Measurements from ENCODE around the gene SYNPR. TPM values are rescaled to one million over a fixed set of nuclear protein-coding genes. Genes with fewer than 3 reads are reported as not detected.

The SYNPR gene
- total RNA-seq, 1 donor from 2014 or later, result not detected

DNA sequence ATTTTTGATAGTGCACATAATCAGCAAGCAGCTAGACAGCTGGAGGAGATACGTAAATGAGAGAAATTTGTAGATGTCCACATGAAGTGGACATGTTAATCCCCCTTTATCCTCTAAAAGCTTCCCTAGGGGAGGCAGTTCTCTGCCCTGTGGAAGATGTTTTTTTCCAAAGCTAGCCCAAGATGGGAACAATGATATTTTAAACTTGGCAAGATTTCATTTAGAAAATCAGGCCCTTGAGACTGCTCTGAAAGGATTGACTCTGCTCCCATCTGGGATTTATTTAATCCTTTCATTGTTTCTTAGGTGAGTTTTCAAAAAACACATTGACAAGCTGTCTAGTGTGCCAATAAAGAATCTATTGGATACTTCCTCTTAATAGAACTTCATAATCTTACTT is 92.0 kb downstream of the SYNPR start:
- Mint-ChIP-seq H3K9me3 (ENCODE audit: unreplicated experiment) (no peaks in the 10 kb centered on the region), H3K4me3 (ENCODE audit: unreplicated experiment) (no peak overlapping the region), H3K36me3 (ENCODE audit: unreplicated experiment) (no peaks in the 10 kb centered on the region), H3K27me3 (ENCODE audit: unreplicated experiment) (no peaks in the 10 kb centered on the region), H3K4me1 (ENCODE audit: unreplicated experiment) (no peaks in the 10 kb centered on the region), H3K27ac (ENCODE audit: unreplicated experiment) (no peak overlapping the region)
- DNase-seq (ENCODE audit: extremely low spot score, unreplicated experiment), result no peak
- TF ChIP-seq, protein P1, sequence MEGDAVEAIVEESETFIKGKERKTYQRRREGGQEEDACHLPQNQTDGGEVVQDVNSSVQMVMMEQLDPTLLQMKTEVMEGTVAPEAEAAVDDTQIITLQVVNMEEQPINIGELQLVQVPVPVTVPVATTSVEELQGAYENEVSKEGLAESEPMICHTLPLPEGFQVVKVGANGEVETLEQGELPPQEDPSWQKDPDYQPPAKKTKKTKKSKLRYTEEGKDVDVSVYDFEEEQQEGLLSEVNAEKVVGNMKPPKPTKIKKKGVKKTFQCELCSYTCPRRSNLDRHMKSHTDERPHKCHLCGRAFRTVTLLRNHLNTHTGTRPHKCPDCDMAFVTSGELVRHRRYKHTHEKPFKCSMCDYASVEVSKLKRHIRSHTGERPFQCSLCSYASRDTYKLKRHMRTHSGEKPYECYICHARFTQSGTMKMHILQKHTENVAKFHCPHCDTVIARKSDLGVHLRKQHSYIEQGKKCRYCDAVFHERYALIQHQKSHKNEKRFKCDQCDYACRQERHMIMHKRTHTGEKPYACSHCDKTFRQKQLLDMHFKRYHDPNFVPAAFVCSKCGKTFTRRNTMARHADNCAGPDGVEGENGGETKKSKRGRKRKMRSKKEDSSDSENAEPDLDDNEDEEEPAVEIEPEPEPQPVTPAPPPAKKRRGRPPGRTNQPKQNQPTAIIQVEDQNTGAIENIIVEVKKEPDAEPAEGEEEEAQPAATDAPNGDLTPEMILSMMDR (IDR thresholded peaks at IDR 0.05), result no peak

DNA sequence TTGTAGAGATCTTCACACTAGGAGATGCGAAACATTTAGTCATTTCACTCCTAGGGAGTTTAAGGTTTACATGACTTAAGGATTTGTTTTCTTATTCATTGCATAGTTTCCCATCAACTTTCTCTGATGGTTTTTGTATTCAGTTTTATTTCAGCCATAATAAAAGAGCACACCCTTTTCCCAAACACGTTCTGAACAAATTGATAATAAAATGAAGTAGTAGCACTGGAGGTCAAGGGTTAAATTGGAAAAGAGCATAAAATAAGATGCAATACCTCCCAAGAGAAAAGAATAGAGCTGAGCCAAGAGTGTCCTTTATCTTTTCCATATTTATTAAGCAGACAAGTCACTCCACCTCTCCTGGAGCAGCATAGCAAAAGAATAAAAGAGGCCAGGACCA is 104.9 kb downstream of the SYNPR start:
- Mint-ChIP-seq H3K27me3 (ENCODE audit: unreplicated experiment) (no peaks in the 10 kb centered on the region), H3K9me3 (ENCODE audit: unreplicated experiment) (peaks cover 3% of the 10 kb centered on the region), H3K4me3 (ENCODE audit: unreplicated experiment) (no peak overlapping the region), H3K36me3 (ENCODE audit: unreplicated experiment) (no peaks in the 10 kb centered on the region), H3K4me1 (ENCODE audit: unreplicated experiment) (no peaks in the 10 kb centered on the region), H3K27ac (ENCODE audit: unreplicated experiment) (no peak overlapping the region)
- no peak for DNase-seq (ENCODE audit: extremely low spot score, unreplicated experiment)
- TF ChIP-seq, protein P1 (IDR thresholded peaks at IDR 0.05), result no peak

DNA sequence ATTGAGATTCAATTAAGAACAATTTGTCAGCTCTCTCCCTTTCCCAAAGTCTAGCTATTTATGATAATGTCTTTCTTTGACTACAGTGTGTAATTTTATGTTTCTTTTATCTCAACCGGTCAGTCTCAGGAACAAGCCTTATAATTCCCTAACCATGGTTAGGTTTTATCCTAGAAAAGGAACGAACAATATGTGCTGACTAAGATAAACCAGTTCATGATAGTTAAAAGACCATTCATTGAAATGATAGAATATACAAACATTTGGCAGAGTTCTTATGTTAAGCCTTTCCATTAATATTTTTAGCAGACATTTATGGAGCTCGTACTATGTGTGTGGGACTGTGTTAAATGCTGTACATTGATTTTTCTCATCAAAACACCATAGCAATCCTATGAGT is 106.3 kb downstream of the SYNPR start:
- no peak for DNase-seq (ENCODE audit: extremely low spot score, unreplicated experiment)
- Mint-ChIP-seq H3K4me1 (ENCODE audit: unreplicated experiment) (no peaks in the 10 kb centered on the region), H3K36me3 (ENCODE audit: unreplicated experiment) (no peaks in the 10 kb centered on the region), H3K4me3 (ENCODE audit: unreplicated experiment) (no peak overlapping the region), H3K27ac (ENCODE audit: unreplicated experiment) (no peak overlapping the region), H3K9me3 (ENCODE audit: unreplicated experiment) (peaks cover 3% of the 10 kb centered on the region), H3K27me3 (ENCODE audit: unreplicated experiment) (no peaks in the 10 kb centered on the region)
- TF ChIP-seq, protein P1 (IDR thresholded peaks at IDR 0.05), result no peak

DNA sequence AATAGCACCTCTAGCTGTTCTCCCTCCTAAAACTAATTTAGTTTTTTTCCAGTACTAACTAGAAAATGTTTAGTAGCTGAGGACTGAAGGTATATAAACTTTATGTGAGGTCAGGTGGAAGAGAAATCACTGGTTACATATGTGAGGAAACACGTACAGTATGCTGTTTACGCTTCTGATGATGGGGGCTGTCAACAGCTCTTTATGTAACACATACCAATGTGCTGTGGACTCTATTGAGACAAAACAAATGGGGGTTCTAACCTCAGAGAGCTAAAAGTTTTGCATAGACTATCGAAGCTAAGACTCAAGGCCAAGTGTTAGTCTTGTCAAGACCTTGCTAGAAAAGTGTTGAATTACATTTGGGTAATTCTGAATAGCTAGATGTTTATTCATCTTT is 107.5 kb downstream of the SYNPR start:
- Mint-ChIP-seq H3K27me3 (ENCODE audit: unreplicated experiment) (no peaks in the 10 kb centered on the region), H3K4me3 (ENCODE audit: unreplicated experiment) (no peak overlapping the region), H3K36me3 (ENCODE audit: unreplicated experiment) (no peaks in the 10 kb centered on the region), H3K27ac (ENCODE audit: unreplicated experiment) (no peak overlapping the region), H3K9me3 (ENCODE audit: unreplicated experiment) (peaks cover 3% of the 10 kb centered on the region), H3K4me1 (ENCODE audit: unreplicated experiment) (no peaks in the 10 kb centered on the region)
- TF ChIP-seq, protein P1 (IDR thresholded peaks at IDR 0.05), result no peak
- DNase-seq (ENCODE audit: extremely low spot score, unreplicated experiment), result no peak

DNA sequence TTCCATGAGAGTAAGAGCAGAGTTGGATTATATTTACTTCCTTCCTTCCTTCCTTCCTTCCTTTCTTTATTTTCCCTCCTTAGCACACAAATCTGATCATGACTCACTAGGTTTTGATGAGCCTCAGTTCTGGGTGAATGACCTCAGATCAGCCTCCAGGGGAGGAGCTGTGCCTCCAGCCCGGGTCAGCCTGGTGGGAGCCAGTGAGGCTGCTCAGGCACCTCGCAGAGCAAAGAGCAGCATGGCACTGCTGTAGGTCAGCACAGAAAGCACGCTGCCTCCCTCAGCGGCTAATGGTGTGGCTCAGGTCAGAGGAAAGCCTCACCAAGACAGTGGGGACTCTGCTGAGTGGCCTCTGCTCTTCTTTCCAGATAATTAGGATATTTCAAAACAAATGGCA is 108.5 kb downstream of the SYNPR start:
- TF ChIP-seq, protein P1 (IDR thresholded peaks at IDR 0.05), result no peak
- Mint-ChIP-seq H3K4me3 (ENCODE audit: unreplicated experiment) (no peak overlapping the region), H3K36me3 (ENCODE audit: unreplicated experiment) (no peaks in the 10 kb centered on the region), H3K4me1 (ENCODE audit: unreplicated experiment) (no peaks in the 10 kb centered on the region), H3K9me3 (ENCODE audit: unreplicated experiment) (peaks cover 2% of the 10 kb centered on the region), H3K27me3 (ENCODE audit: unreplicated experiment) (no peaks in the 10 kb centered on the region), H3K27ac (ENCODE audit: unreplicated experiment) (no peak overlapping the region)
- DNase-seq (ENCODE audit: extremely low spot score, unreplicated experiment), result no peak

Measured in osteocyte (in vitro differentiated cells).